NOMO-1 treated with dmso at 0.1 percent for 144 hours (cell line): Measurements from ENCODE around the gene EML1.

Source experiments
- DNase-seq: peaks from one replicate; lab custom pipeline; 2025; ENCODE audit not compliant: unreplicated experiment; lab: John Stamatoyannopoulos, UW

EML1 gene

DNA sequence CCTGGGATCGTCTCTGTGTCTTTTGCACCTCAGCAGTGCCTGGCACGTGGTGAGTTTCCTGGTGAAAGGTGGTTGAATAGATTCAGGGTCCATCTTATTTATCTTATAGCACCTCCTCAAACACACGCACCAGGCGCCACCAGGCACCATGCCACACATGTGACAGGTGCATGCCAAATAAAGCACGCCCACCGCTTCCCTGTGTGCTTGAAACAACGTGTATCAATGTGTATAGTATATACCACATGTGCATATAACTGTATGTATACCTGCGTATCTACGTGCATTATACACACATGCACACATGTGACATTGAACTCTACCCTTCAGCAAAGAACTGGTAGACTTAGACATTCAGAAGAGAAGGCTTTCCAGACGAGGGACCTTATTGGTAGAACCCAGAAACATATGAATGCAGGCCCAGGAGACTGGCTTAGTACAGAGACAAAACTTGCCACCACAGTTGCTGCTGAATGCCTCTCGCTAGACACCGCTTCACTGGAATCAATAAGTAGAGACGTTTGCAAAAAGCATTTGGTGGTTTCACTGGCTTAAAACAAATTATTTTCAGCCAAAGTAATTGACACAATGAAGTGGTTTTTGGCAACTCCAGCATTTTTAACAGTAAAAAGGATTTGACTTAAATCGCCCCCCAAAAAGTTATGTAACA lies 10.0 kb downstream of the EML1 start:
- no peak for DNase-seq

DNA sequence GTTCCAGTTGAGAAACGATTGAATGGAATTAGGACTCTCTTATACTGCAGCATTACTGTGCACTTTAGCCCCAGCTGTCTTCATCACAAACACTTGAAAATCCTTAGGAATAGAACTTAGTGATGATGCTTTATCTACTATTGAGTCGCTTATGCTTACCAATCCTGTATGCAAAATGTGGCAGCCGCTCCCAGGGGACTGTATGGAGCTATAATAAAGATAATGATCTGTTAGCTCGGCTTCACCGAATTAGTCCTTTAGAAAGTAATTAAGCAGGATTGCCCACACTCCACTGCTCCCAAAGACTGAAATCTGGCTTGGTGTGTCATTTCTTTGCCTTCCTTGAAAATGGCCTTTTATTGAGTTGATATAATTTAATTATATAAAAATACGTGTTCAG lies 10.6 kb downstream of the EML1 start:
- no peak for DNase-seq

DNA sequence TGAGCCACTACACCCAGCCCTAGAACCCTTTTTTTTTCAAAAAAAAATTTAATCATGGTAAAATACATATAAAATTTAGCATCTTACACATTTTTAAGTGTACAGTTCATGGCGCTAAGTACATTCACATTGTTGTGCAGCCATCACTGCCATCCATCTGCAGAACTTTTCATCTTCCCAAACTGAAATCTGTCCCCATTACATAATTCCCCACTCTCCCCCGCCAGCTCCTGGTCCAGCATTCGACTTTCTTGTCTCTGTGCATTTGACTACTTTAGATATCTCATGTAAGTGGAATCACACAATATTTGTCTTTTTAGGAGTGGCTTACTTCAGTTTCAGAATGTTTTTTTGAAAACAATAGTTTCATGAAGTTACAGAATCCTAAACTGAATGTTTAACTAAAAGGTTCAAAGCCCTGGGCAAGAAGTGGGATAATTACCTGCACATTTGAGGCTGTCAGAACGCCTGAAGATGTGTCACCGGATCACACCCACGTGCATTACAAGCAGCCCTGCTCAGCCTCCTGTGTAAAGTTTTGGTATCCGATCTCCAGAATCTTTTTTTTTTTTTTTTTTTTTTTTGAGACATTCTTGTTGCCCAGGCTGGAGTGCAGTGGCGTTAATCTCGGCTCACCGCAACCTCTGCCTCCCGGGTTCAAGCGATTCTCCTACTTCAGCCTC lies 12.7 kb downstream of the EML1 start:
- DNase-seq: no peak

DNA sequence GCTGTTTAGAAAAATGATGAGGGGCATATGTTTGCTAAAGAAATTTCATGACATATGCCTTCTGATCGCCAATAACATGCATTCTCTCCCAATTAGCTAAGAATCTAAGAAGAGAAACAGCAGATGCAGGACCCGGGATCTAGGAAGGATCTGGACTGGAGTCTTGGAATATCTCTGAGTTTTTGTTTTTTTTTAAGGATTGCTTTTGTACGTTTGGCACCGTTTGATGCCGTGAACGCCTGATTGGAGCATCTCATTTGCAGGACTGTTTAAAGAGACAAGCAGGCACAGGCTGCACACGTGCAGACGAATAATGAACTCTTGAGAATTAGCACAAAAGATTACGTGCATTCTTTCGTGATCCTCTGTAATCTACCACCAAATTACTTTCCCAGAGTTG lies 13.6 kb downstream of the EML1 start:
- no peak for DNase-seq

DNA sequence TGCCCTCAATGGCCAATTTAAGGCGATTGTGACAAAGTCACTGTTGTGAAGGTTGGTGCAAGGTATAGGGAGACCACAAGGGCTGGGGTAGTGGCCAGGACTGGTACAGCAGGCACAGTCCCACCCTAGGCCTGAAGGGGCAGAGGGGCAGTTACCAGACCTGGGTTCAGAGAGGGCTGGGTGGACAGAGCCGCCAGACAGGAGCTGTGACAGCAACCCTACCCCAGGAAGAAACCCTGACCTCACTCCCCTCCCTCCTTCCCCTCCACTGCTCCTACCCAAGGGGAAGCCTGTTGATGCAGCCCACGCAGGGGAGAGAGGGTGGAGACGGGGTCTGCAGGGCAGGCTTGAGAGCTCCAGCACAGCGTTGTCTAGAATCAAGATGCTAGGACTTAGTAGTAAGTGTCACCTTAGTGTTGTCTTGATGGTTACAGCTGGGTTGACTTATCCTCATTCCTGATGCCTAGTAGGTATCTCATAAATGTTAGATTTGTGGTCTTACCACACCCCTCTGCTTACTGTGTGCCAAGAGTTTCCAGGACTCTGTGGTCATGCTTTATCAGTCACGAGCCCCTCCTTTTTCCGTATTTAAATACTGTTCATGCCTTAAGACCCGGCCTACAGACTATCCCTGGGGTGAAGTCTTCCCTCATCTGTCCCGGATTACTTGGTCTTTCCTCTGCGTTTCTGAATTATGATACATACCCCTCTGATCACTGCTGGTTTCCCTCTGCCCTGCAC lies 14.4 kb downstream of the EML1 start:
- no peak for DNase-seq

GRCh38 chr14:99808154-99808505 lies 14.9 kb downstream of the EML1 start:
- DNase-seq: no peak

DNA sequence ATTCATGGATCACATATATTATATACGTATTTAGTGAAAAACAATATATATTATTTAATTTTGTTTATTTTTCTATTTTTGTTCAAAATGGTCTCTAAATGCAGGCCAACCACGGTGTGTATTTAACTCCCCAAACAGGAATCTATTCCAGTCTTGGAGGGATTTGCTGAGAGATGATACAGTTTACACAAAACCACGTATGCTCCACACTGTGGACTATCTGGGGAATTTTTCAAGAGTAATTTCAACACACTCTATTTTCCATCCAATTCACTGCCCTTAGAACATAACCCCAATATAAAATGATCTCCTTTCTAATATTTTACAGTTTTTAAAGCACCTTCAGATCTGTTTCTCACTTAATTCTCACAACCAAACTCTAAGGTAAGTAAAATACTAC lies 15.3 kb downstream of the EML1 start:
- DNase-seq: no peak

DNA sequence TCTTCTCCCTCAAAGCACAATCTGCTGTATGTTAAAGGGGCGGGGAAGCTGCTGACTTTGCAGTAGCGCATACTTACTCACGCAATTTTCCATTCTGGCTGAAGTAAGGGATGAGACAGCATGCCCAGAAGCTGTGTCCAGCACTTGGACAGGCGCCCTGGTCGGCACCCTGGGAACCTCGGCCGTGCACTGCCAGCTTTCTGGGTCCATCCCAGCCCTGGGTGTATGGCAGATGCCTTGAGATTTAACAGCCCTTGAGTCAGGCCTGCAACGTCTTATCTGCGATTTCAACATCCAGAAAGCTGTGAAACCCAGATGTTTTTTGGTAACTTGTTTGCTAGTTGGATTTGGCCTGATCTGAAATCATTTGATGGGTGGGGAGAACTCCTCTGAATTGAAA lies 16.1 kb downstream of the EML1 start:
- DNase-seq: no peak

- DNase-seq: no peak
Measured at GRCh38 chr14:99809859-99810558, 16.8 kb downstream of the EML1 start.

GRCh38 chr14:99810559-99810874 lies 17.3 kb downstream of the EML1 start:
- no peak for DNase-seq

GRCh38 chr14:99812096-99812750 lies 19.0 kb downstream of the EML1 start:
- no peak for DNase-seq

- DNase-seq: no peak
Measured at GRCh38 chr14:99812892-99813291, 19.7 kb downstream of the EML1 start.

GRCh38 chr14:99815696-99816095 lies 22.5 kb downstream of the EML1 start:
- no peak for DNase-seq

GRCh38 chr14:99816217-99816616 lies 23.0 kb downstream of the EML1 start:
- no peak for DNase-seq

GRCh38 chr14:99816642-99817041 lies 23.4 kb downstream of the EML1 start:
- DNase-seq: no peak

DNA sequence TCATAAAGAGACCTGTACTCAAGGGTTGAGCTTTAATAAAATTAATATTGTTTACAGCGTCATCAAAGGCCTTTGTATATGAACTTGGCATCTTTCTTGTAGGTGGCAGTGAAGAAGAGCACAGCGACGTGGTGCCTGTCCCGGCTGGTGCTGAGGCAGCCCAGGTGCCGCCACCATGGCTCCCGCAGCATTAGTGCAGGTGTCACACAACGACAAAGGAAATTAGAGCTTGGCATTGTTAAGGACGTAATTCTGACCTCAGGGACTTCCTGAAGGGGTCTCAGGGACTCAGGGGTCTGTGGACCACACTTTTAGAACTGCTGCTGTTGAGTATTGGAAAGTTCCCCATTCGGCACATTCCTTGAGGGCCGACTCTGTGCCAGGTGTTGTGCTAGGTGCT lies 24.1 kb downstream of the EML1 start:
- no peak for DNase-seq

DNA sequence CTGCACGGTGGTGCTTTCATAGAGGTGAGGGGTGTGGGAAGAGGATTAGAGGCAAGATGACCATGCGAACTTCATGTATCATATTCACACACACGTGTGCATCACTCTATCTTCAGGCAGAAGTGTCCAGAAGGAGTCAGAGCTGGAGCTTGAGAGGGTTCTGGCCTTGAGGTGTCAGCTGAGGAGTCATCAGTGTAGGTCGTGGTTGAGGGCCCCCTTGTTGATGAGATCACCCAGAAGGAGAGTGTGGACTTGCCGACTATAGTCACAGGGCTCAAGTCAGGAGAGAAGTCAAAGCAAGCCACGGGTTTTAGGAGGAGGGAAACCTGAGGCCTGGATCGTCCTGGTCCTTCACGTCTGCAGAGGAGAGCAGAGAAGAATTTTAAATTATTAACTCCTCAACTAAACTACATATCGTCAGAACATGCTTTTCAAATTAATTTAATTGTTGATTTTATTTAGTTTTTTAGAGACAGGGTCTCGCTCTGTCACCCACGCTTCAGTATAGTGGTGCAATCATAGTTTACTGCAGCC lies 25.4 kb downstream of the EML1 start:
- DNase-seq: no peak

DNA sequence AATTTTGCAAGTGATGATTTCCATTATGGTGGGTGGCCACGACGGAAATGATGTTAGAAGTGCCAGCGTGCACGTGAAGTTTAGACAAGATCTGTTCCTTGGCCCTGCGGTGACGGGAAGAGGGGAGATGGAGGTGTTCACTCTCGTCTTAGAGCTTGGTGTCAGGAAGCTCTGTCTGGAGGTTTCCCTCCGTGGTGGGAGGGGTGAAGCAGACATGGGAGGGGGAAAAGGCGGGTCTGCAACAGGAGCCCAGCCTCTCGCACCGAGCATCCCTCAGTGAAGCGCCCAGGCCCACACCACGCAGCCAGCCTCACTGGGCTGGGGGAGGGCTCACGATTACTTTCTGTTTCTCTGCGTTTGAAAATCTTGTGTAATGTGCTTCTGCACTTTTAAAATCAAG lies 26.3 kb downstream of the EML1 start:
- no peak for DNase-seq

GRCh38 chr14:99820702-99821331 lies 27.6 kb downstream of the EML1 start:
- no peak for DNase-seq
